WI38 (cell line): ENCODE results near the gene RASL12.
"Not testable (repeated sequence)": the region's sequence is repeated elsewhere in the genome, so short reads cannot be mapped to it uniquely, and the experiment has no call there.

ENCODE experiments used
- H3K4me3 ChIP-seq: 2 replicates; pipeline ENCODE4 v1.5.1; 2011; ENCODE audit warnings: low read depth, mild to moderate bottlenecking, control low read depth, low read length
- CTCF ChIP-seq: IDR thresholded peaks from 2 replicates; pipeline ENCODE4 v1.5.1; 2012; ENCODE audit warnings: low read depth, mild to moderate bottlenecking, control low read depth, low read length

The RASL12 gene

GRCh38 chr15:65029736-65030208 is 38.0 kb downstream of the RASL12 start:
- no peak for TF ChIP-seq CTCF

GRCh38 chr15:65028921-65029735 is 38.7 kb downstream of the RASL12 start, which contains the start of gene MTFMT:
TSS of gene MTFMT (minus strand) at chr15:65029639. CDS start at chr15:65029613, 26 bp downstream.
- no peak for TF ChIP-seq CTCF
- H3K4me3 ChIP-seq = peak within 1 kb of the TSS; percentile 72

More at GRCh38 chr15:65029736-65030208, 38.0 kb downstream of the RASL12 start:
- peak overlapping the region; percentile 72 for H3K4me3 ChIP-seq

- TF ChIP-seq CTCF = no peak
- peak overlapping the region; percentile 72 for H3K4me3 ChIP-seq
Observed at GRCh38 chr15:65028338-65028737, 39.5 kb downstream of the RASL12 start.

GRCh38 chr15:65027593-65027992 is 40.2 kb downstream of the RASL12 start:
- H3K4me3 ChIP-seq = no peak overlapping the region
- TF ChIP-seq CTCF = no peak

GRCh38 chr15:65026756-65027155 is 41.0 kb downstream of the RASL12 start:
- no peak overlapping the region for H3K4me3 ChIP-seq
- TF ChIP-seq CTCF = no peak

- H3K4me3 ChIP-seq = no peak overlapping the region
- TF ChIP-seq CTCF = no peak
Observed at GRCh38 chr15:65021488-65021887, 46.3 kb downstream of the RASL12 start.

GRCh38 chr15:65020419-65020818 is 47.4 kb downstream of the RASL12 start:
- TF ChIP-seq CTCF = no peak
- no peak overlapping the region for H3K4me3 ChIP-seq

GRCh38 chr15:65011198-65011597 is 56.6 kb downstream of the RASL12 start:
- not testable (repeated sequence) for H3K4me3 ChIP-seq
